ENCODE results near the gene EHD2.

Gene EHD2

GRCh38 chr19:47713046-47714021, at the start of gene EHD2:
TSS of gene EHD2 (plus strand) at chr19:47713422. CDS start at chr19:47716613, 3,191 bp downstream.
- in situ Hi-C loops (cut with HindIII; ENCODE audit: low sequenced_read_pairs): no loop called here

- in situ Hi-C loops (cut with HindIII; ENCODE audit: low sequenced_read_pairs): loop anchor here (5.0 to 10.0 kb wide), 3 partner anchors 171 to 389 kb away; partner anchors contain the start of gene INAFM1
Observed at GRCh38 chr19:47663435-47663910, 49.7 kb upstream of the EHD2 start.

GRCh38 chr19:47663911-47664771, 49.1 kb upstream of the EHD2 start:
- in situ Hi-C loops (cut with HindIII; ENCODE audit: low sequenced_read_pairs): loop anchor here (5.0 to 10.0 kb wide), 3 partner anchors 172 to 389 kb away; partner anchors contain the start of gene INAFM1

- in situ Hi-C loops (cut with HindIII; ENCODE audit: low sequenced_read_pairs): loop anchor here (10.0 kb wide), 1 partner anchor 394 kb away; the partner anchor contains the start of gene INAFM1
Observed at GRCh38 chr19:47668556-47668955, 44.7 kb upstream of the EHD2 start.

GRCh38 chr19:47670736-47671135, 42.5 kb upstream of the EHD2 start:
- in situ Hi-C loops (cut with HindIII; ENCODE audit: low sequenced_read_pairs): no loop called here

GRCh38 chr19:47671499-47671898, 41.7 kb upstream of the EHD2 start:
- in situ Hi-C loops (cut with HindIII; ENCODE audit: low sequenced_read_pairs): no loop called here

GRCh38 chr19:47673426-47673825, 39.8 kb upstream of the EHD2 start:
- in situ Hi-C loops (cut with HindIII; ENCODE audit: low sequenced_read_pairs): no loop called here

- in situ Hi-C loops (cut with HindIII; ENCODE audit: low sequenced_read_pairs): no loop called here
Observed at GRCh38 chr19:47674548-47674947, 38.7 kb upstream of the EHD2 start.

GRCh38 chr19:47675271-47675670, 38.0 kb upstream of the EHD2 start:
- in situ Hi-C loops (cut with HindIII; ENCODE audit: low sequenced_read_pairs): no loop called here

GRCh38 chr19:47675859-47676258, 37.4 kb upstream of the EHD2 start:
- in situ Hi-C loops (cut with HindIII; ENCODE audit: low sequenced_read_pairs): no loop called here

GRCh38 chr19:47676811-47677210, 36.4 kb upstream of the EHD2 start:
- in situ Hi-C loops (cut with HindIII; ENCODE audit: low sequenced_read_pairs): no loop called here

GRCh38 chr19:47679251-47679900, 33.8 kb upstream of the EHD2 start:
- in situ Hi-C loops (cut with HindIII; ENCODE audit: low sequenced_read_pairs): no loop called here

- in situ Hi-C loops (cut with HindIII; ENCODE audit: low sequenced_read_pairs): no loop called here
Observed at GRCh38 chr19:47679922-47680857, 33.0 kb upstream of the EHD2 start.

- in situ Hi-C loops (cut with HindIII; ENCODE audit: low sequenced_read_pairs): no loop called here
Observed at GRCh38 chr19:47680858-47681332, 32.3 kb upstream of the EHD2 start.

- in situ Hi-C loops (cut with HindIII; ENCODE audit: low sequenced_read_pairs): no loop called here
Observed at GRCh38 chr19:47681388-47681787, 31.8 kb upstream of the EHD2 start.

GRCh38 chr19:47681936-47682335, 31.3 kb upstream of the EHD2 start:
- in situ Hi-C loops (cut with HindIII; ENCODE audit: low sequenced_read_pairs): no loop called here

GRCh38 chr19:47682939-47683338, 30.3 kb upstream of the EHD2 start:
- in situ Hi-C loops (cut with HindIII; ENCODE audit: low sequenced_read_pairs): no loop called here

- in situ Hi-C loops (cut with HindIII; ENCODE audit: low sequenced_read_pairs): loop anchor here (5.0 kb wide), 1 partner anchor 75 kb away; no protein-coding TSS in a partner anchor
Observed at GRCh38 chr19:47686679-47687450, 26.4 kb upstream of the EHD2 start.
